GM21619 (cell line): ENCODE data around the gene BTD.

ENCODE experiments used
- ATAC-seq: cut with Tn5 transposase; IDR thresholded peaks from one replicate; pipeline ENCODE4 v1.9.1; 2021; ENCODE audit not compliant: unreplicated experiment

The BTD gene

DNA sequence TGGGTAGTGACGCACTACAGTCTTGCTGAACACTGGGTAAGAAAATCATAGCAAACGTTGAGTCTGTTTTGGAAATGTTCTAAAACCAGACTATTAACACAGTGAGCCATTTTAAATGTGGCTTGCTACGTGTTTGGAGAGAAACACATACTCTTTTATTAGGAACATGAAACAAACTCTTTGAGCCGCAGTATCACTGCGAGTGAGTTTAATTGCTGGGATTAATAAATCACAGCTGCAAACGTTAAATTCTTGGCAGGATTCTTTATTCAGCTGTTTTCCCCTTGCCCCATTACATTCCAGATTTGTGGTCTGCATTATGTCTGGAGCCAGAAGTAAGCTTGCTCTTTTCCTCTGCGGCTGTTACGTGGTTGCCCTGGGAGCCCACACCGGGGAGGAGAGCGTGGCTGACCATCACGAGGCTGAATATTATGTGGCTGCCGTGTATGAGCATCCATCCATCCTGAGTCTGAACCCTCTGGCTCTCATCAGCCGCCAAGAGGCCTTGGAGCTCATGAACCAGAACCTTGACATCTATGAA lies 33.6 kb downstream of the BTD start:
- ATAC-seq = no peak

DNA sequence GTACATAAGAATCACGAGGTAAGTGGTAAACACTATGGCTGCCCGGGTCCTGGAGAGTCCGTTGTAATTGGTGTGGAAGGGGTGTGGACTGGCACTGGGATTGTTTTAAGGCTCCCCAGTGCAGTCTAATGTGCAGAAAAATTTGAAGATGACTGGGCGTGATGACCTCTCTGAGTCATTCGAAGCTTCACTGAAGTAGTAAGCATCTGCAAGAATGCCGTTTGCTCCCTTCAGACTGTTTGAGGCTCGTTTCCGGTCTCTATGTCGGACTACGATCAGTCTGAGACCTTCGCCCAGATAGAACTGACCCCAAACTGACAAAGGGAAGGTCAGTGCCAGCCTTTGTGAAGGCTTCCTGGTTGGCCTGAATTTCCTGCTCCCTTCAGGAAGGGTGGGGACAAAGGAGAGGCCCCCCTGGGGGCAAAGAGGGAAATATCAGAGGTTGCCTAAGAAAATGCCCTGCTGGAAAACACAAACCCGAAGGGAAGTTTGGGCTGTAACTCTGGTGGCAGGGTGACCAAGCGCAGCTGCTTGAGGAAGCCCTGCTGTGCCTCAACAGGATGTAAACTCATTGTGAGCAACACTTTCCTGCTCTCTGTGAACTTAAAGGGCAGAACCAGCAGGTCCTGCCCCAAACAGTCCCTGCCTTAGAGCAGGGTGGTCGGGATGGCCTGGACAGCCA lies 34.6 kb downstream of the BTD start:
- peak; percentile 58 for ATAC-seq

DNA sequence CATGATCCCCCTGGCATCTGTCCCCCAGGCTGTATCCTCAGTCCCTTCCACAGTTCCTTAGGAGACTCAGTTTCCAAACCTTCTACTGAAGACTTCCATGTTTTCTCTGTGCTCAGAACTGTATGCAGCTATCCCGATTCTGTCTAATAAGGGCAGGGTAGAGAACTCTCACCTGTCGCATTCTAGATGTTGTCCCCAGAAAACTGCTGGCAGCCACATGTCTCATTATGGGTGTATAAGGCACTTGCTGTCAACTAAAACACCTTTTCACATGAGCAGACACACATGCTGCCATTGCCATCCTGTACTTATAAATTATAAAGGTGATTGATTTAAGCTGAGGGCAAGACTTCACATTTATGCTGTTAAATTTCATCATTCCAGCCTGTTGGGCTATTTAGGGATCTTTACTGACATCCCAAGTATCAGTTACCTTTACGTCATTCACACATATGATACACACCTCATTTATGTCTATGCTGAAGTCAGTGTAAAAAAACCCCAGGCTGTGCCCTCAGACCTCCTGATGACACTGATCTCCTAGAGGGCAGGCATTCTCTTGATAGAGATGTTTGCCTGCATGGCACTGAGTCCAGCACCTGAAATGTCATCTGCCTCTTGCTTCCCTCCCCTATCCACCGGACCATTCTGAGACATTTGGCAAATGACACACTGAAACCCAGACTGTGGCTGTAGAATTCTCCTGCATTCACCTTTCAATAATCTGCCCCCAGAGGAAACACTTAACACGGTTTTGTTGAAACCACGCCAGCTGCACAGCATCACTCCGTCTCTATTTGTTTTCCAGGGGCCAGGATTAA lies 35.8 kb downstream of the BTD start:
- no peak for ATAC-seq

DNA sequence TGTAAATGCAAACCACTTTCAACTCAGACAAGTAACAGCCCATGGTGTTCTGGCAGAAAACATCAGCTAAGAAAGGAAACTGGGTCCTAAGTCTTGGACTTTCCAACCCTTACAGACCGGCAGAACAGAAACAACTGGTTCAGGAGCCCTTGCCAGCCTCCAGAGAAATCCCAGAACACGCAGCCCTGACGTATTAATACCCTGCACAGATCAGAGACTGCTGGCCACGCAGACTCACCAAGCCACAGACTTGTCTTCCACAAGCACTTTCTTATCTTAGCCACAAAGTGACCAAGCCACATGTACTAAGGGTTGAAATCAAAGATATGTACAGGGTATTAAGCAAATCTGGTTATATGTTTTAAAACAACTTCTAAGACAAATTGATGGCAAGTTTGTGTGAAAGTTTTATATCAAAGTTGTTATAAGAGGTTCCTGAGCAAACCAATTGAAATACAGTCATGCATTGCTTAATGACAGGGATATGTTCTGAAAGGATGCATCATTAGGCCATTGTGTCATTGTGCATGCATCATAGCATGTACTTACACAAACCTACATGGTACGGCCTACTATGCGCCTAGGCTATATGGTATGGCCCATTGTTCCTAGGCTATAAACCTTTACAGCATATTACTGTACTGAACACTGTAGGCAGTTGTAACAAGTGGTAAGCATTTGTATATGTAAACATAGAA lies 36.8 kb downstream of the BTD start:
- ATAC-seq = no peak

DNA sequence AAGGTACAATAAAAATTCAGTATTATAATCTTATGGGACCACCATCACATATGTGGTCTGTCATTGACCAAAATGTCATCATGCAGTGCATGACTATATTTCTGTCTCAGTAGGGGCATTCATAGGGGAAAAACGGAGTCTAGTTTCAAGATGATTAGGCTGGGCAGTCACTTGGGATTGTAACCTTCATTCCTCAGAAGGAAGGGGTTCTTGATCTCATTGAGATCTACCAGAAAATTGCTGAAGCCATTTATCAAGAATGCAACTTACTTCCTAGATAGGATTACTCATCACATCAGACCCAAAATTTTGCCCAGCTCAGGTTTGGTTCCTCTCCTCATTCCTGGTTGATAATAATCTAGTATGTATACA lies 37.3 kb downstream of the BTD start:
- ATAC-seq = no peak

DNA sequence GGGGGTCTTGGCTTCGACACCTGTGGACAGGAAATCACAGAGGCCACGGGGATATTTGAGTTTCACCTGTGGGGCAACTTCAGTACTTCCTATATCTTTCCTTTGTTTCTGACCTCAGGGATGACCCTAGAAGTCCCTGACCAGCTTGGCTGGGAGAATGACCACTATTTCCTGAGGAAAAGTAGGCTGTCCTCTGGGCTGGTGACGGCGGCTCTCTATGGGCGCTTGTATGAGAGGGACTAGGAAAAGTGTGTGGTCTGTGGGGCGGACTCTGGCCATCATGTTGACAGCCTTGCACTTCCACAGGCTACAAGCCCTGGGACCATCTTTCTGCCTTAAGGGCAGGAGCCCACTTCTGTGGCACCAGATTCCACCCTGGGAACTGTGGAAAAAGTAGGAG lies 43.7 kb downstream of the BTD start:
- no peak for ATAC-seq

DNA sequence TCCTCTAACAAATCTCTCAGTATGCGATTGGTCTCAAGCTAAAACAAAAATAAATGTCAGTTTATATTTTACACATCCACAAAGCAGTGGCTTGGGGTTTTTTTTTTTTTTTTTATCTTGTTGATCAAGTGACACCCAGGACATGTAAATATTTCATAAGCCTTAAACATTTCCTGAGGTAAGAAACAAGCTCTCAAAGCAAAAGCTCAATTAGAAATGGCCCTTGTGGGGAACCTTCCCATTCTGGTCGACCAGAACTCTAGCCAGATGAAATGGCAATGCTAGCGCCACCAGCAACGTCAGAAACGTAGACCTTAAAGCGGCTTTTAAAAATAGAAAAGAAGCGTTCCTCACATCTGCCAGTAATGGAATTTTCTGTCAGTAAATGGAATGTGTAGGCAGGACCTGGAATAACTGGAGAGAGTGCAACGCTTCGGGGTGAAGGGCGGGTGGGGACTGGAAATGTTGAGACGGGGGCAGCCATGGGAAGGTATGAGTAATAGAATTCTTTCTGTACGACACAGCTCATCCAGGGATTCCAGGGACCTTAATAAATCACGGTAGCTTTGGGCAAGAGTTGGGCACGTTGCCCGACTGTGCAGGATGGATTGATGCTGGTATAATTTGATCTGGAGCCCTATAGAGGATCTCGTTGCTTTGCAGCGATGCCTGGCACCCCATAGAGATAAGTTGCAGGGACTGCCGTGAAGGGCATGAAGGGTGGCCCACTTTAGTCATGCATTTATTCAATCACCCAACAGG lies 44.4 kb downstream of the BTD start:
- no peak for ATAC-seq

DNA sequence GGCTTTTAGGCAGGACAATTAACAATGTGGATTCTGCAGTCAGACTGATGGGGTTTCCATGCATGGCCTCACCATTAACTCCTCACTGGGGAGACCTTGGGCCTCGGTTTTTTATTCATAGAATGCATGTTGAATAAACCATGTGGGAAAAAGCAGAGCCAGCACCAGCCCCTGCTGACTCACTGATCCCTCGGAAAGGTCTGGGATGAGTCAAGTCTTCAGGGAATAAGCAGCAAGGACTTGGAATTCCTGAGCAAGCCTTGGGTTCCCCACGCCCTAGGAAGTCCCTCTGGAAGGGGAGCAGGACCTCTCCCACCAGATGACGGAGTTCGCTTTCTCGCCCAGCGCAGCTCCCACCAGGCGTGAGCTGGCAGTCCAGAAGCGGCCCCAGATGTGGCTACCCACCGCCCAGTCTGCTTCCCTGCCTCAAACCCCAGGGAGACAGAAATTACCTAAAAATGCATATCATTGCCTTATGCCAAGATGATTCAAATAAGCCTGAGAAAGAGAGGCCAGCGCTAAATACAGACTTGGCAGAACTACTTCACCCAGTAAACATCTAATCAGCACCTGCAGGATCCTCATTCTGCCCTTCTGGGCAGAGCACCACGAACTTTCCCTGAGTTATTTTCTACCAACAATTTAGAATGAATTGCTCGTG lies 45.4 kb downstream of the BTD start:
- ATAC-seq = peak; percentile 6

DNA sequence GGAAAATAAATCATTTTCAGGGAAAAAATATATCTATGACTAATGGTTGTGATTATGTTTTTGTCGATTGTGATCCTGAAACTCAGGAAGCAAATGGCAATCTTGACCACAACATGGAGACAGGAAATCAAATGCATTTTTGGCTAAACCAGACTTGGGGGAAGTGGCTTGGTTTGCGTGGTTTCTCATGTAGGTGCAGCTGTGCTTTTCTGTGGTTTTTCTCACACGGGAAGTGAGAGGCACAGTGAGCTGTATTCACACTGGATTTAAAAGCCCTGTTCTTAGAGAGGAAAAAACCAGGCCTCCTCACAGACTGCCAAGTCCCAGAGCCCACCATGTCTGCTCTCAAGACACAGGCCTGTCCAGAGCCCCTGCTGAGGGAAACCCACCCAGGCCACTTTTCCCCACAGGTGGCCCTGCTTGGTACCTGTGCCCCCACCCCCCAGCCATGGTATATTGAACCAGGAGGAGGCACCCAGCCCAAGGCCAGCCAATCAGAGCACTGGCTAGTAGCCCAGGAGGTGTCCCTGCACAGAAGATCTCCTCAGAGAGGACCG lies 46.1 kb downstream of the BTD start:
- ATAC-seq = peak; percentile 93

DNA sequence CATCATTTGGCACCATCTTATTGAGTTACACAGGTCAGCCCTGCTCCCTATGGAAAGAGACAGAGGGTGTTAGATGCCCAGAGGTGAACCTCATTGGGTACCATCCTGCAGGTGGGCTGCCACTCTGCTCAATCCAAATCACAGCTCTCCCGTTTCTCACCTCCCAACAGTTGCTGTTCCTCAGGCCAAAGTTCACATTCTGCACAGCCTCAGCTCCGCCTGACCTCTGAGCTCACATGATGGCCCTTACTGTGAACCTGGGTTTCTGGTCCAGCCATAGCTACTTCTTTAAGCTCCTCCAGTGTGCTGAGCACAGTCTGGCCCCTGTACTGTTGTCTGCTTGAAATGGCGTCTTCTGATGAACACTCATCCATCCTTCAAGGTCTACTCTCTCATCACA lies 47.8 kb downstream of the BTD start:
- no peak for ATAC-seq

DNA sequence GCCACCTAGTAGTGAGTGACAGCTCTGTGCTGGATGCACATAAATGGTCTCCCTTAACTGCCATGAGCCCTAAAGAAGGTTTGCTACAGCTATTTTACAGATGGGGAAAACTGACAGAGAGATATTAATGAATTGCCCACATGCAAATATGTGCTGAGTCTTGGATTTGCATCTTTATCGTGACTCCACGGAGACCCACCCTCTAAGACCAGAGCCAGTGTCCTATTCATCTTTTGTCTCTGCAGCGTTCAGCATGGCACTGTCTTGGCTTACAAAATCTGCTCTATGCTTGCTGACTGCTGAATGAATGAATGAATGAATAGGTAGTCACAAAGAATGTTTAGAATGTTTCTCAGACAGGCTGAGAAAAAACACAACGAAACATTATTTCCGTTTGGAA lies 48.3 kb downstream of the BTD start:
- ATAC-seq = no peak

DNA sequence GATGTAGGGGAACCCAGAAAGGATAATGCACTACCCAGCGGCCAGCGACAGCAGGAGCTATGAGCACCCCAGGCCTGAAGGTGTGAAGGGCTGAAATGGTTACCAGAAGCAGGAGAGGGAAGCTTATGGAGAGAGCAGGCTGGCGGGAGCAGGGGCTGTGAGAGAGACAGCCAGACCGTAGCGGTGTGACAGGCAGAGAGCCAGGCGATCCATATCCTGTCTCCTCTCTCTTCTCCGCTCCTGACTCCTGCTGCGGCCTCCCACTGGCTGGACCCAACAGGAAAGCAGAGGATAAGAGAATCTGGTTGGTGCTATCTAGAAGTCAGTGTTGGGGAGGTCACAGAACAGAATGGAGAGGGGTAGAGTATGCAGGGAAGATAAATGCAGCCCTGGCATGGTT lies 49.9 kb downstream of the BTD start:
- no peak for ATAC-seq

DNA sequence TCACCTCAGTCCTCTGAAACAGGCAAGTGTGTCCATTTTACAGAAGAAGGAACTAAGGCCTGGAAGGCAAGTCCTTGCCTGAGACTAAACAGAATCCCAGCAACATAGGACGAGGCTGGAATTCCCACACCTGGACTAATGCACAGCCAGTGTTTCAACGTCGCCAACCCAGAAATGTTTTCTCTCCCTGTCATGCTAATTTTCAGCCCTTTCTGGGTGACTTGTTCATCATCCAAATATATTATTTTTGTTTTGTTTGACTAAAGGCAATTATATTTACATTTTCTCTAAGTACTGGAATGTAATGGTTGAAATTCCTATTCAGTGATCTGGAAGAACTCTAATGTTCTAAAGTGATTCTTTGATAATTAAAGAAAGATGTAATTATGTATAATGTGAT lies 51.8 kb downstream of the BTD start:
- ATAC-seq = no peak

DNA sequence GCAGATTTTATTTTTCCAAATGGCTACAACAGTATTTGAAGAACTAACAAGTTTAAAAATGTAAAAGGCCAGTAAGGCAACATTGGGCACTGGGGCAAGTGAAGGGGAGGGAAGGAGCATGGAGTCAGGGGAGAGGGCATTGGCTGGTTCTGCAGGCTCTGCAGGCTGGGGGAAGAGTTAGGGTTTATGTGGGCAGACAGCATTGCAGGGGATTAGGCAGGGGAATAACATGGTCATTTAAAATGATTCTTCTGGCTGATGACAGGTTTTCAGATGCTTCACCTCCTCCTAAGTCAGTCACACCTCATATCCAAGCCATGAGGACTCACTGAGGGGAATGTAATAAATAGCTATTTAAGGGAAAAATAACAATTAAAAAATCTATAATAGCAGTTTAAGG lies 52.6 kb downstream of the BTD start:
- ATAC-seq = no peak

DNA sequence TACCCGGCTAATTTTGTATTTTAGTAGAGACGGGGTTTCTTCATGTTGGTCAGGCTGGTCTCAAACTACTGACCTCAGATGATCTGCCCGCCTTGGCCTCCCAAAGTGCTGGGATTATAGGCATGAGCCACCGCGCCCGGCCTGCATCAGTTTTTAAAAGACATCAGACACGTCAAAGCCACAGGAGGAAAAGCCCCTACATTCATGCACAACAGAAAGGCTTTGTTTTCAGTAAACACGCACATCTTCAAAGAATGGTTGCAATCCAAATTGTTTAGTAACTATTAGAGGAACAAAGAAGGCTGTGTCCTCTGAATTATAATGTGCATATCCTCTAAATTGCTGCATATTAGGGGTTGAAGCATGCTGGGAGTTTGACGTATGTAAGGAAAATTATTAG lies 53.3 kb downstream of the BTD start:
- no peak for ATAC-seq

DNA sequence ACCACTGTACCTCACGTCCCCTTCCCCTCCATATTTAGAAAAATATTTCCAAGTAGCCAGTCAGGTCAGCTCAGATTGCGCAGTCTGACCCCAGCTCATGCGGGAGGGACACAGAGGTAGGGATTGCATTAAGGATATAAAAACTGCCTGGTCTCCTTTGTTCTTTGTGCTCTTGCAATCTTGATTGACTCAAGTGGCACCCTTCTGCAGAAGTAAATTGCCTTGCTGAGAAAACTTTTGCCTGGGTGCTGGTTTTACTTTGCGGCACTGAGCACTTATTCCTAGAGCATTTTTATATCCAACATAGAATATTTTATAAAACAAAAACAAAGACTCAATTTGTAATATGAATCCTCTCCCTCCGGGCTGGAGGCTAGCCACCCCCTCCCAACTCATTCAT lies 54.8 kb downstream of the BTD start:
- ATAC-seq = no peak

DNA sequence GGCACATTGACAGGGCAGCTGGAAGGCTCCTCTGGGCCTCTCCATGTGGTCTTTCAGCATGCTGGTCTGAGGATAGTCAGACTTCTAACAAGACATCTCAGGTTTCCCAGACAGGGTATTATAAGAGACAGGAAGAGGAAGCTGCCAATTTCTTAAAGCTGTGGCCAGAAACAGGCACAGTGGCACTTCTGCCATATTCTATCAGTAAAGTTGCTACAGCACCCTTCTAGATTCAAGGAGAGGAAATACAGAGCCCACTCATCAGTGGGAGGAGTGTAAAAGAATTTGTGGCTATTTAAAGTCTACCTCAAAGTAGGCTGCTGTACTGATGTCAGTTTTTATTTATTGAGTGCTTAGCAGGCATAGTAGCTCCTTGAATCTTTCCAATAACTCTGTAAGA lies 55.5 kb downstream of the BTD start:
- ATAC-seq = no peak

DNA sequence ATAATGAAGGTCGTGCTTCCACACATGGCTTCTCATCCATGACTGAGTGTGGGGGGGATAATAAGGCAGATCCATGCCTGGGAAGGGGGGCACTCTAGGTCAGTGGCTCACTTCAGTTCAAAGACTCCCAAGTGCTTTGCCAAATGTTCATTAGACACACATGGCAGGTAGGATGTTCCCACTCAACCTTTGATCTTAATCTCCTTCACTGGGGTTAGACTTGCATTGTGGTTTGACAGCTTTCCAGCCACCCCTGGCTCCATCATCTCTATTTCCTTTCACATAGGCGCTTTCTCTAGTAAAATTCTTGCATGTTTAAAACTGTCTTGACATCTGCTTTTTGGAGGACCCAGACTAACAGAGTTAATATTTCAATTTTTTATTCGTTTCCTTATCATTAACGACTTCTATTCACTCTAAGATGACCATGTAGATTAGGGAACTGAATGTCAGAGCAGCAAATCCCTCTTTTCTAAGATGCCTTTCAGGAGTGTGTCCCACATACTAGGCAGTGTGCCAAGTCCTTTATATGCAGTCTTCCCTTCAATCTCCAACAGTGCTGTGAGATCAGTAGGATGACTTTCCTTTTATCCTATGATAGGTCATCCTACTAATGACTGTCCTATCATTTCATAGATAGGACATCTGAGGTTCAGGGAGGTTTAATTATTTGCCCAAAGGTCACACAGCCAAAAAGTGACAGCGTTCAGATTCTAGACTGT lies 57.9 kb downstream of the BTD start:
- ATAC-seq = no peak

DNA sequence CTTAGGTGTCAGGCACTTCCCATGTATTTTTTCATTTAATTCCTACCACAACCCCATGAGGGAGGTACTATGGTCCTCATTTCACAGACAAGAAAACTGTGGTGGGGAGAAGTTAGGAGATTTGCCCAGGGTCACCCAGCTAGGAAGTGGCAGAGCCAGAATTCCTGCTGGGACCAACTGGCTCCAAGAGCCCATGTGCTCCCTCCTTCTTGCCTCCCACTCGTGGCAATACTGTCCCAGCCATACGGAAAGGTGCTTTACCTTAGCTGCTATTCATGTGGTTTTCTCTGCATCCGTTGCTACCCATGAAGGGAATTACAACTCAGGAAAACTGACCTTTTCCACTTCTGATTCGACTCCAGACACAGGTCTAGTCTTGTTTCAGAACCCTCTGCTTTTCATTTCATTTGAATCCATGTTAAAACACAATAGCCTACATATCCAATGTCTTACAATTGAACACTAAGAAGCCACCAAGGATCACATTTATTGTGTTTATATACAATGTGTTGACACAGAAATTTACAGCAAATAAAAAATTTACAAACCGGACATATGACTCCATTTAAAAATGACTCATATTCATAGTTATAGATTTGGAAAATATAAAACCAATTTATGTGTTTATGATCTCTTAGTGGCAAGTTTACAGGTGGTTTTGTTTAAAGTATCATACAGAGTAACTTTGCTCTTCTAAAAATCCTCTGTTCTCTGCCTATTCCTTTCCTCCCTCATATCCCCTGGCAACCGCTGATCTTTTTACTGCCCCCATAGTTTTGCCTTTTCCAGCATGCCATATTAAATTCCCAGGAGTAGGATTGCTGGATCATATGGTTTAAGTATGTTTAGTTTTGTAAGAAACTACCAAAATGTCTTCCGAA lies 58.8 kb downstream of the BTD start:
- ATAC-seq = no peak
